GM18520 (cell line): Measurements from ENCODE around the gene CRTC2.

Experiments
- ATAC-seq: cut with Tn5 transposase; IDR thresholded peaks from one replicate; pipeline ENCODE4 v1.9.1; 2021; ENCODE audit not compliant: unreplicated experiment

The CRTC2 gene

GRCh38 chr1:153973525-153973924 is 15.1 kb upstream of the CRTC2 start:
- ATAC-seq, result no peak

- no peak for ATAC-seq
Observed at GRCh38 chr1:153973071-153973470, 14.7 kb upstream of the CRTC2 start.

GRCh38 chr1:153970346-153970745 is 11.9 kb upstream of the CRTC2 start:
- no peak for ATAC-seq

GRCh38 chr1:153968972-153969371 is 10.6 kb upstream of the CRTC2 start:
- no peak for ATAC-seq

- ATAC-seq, result no peak
Observed at GRCh38 chr1:153968408-153968807, 10.0 kb upstream of the CRTC2 start.

GRCh38 chr1:153968000-153968363 is 9.6 kb upstream of the CRTC2 start:
- ATAC-seq, result no peak

- ATAC-seq, result peak; percentile 69
Observed at GRCh38 chr1:153967107-153967999, 8.9 kb upstream of the CRTC2 start, which contains the start of gene CREB3L4. Gene CREB3L4 (plus strand): TSS chr1:153967902. CDS start chr1:153968526, 624 bp downstream.

GRCh38 chr1:153963850-153964331 is 5.5 kb upstream of the CRTC2 start:
- ATAC-seq, result peak; percentile 1

GRCh38 chr1:153963030-153963849 is 4.8 kb upstream of the CRTC2 start, which contains the start of gene SLC39A1:
Gene SLC39A1 (minus strand): TSS chr1:153963537. CDS start chr1:153962715, 822 bp downstream.
- ATAC-seq, result peak; percentile 43

GRCh38 chr1:153962088-153963029 is 3.9 kb upstream of the CRTC2 start:
- no peak for ATAC-seq

GRCh38 chr1:153961421-153961820 is 3.0 kb upstream of the CRTC2 start:
- ATAC-seq, result no peak

GRCh38 chr1:153960206-153960605 is 1.8 kb upstream of the CRTC2 start:
- ATAC-seq, result no peak

GRCh38 chr1:153959454-153959853 is 1.0 kb upstream of the CRTC2 start:
- no peak for ATAC-seq

GRCh38 chr1:153958961-153959260 is 499 bp upstream of the CRTC2 start:
- no peak for ATAC-seq

GRCh38 chr1:153957744-153958110 is 685 bp downstream of the CRTC2 start:
- ATAC-seq, result no peak

- no peak for ATAC-seq
Observed at GRCh38 chr1:153956997-153957715, 1.3 kb downstream of the CRTC2 start.

- no peak for ATAC-seq
Observed at GRCh38 chr1:153954826-153955225, 3.6 kb downstream of the CRTC2 start.

GRCh38 chr1:153953859-153954365 is 4.5 kb downstream of the CRTC2 start:
- no peak for ATAC-seq

GRCh38 chr1:153951801-153952200 is 6.6 kb downstream of the CRTC2 start:
- no peak for ATAC-seq

- no peak for ATAC-seq
Observed at GRCh38 chr1:153951183-153951582, 7.2 kb downstream of the CRTC2 start.
